Activated T-helper 2 cell treated with anti-CD3 and anti-CD28 coated beads, Interferon-gamma antibody, Interleukin-2, Interleukin-4, amounts not matched to agents 10 μg/mL and 5 μg/mL and 100 μg/mL, durations not matched to agents 14 hours and 24 hours and 36 hours (primary cell): ENCODE results near the gene STAMBP. TPM values are rescaled to one million over a fixed set of nuclear protein-coding genes. Genes with fewer than 3 reads are reported as not detected.

Experiments
- DNase-seq: peaks from one replicate; pipeline ENCODE4 v3.0.0; 2021; ENCODE audit warnings: low spot score
- H3K27ac Mint-ChIP-seq: one replicate; pipeline ENCODE4 v1.8.0; 2021; ENCODE audit warnings: mixed read lengths
- H3K27me3 Mint-ChIP-seq: one replicate; pipeline ENCODE4 v1.8.0; 2021; ENCODE audit warnings: low read depth, mixed read lengths
- H3K36me3 Mint-ChIP-seq: one replicate; pipeline ENCODE4 v1.8.0; 2021; ENCODE audit warnings: low read depth, mixed read lengths
- H3K4me1 Mint-ChIP-seq: one replicate; pipeline ENCODE4 v1.8.0; 2021; ENCODE audit warnings: low read depth, mixed read lengths
- H3K4me3 Mint-ChIP-seq: one replicate; pipeline ENCODE4 v1.8.0; 2021; ENCODE audit warnings: low read depth, mild to moderate bottlenecking, moderate library complexity, mixed read lengths
- H3K9me3 Mint-ChIP-seq: one replicate; pipeline ENCODE4 v1.8.0; 2021; ENCODE audit warnings: mixed read lengths
- intact Hi-C: fragments of 100-400 bp; cut with micrococcal nuclease; formaldehyde crosslinking; loops from one replicate; pipeline ENCODE4 v1.15.1; 2023
- total RNA-seq: library from RNA; stranded (reverse); gene quantifications from 2 replicates; pipeline ENCODE4 v1.2.3, GENCODE V29; 2022

The STAMBP gene
- total RNA-seq, 1 donor from 2014 or later = 54.3 TPM

GRCh38 chr2:73841912-73842738 lies 13.4 kb downstream of the STAMBP start:
- intact Hi-C loops = no loop called here
- Mint-ChIP-seq H3K27me3 (no peaks in the 10 kb centered on the region), H3K36me3 (peaks cover 46% of the 10 kb centered on the region), H3K9me3 (no peaks in the 10 kb centered on the region), H3K4me1 (peaks cover 16% of the 10 kb centered on the region), H3K4me3 (no peak overlapping the region), H3K27ac (no peak overlapping the region)
- DNase-seq = no peak

- DNase-seq = no peak
- intact Hi-C loops = no loop called here
- Mint-ChIP-seq H3K36me3 (peaks cover 51% of the 10 kb centered on the region), H3K4me3 (no peak overlapping the region), H3K27me3 (no peaks in the 10 kb centered on the region), H3K9me3 (no peaks in the 10 kb centered on the region), H3K27ac (no peak overlapping the region), H3K4me1 (peaks cover 16% of the 10 kb centered on the region)
Measured at GRCh38 chr2:73842739-73843019, 13.9 kb downstream of the STAMBP start.

- H3K4me3 Mint-ChIP-seq = no peak overlapping the region
- no peaks in the 10 kb centered on the region for H3K27me3 Mint-ChIP-seq
- intact Hi-C loops = no loop called here
- DNase-seq = no peak
- peaks cover 16% of the 10 kb centered on the region for H3K4me1 Mint-ChIP-seq
- no peaks in the 10 kb centered on the region for H3K9me3 Mint-ChIP-seq
- peaks cover 60% of the 10 kb centered on the region for H3K36me3 Mint-ChIP-seq
- H3K27ac Mint-ChIP-seq = no peak overlapping the region
Measured at GRCh38 chr2:73844087-73844486, 15.3 kb downstream of the STAMBP start.

- Mint-ChIP-seq H3K27ac (no peak overlapping the region), H3K4me3 (no peak overlapping the region), H3K27me3 (no peaks in the 10 kb centered on the region), H3K9me3 (no peaks in the 10 kb centered on the region), H3K36me3 (peaks cover 60% of the 10 kb centered on the region), H3K4me1 (peaks cover 6% of the 10 kb centered on the region)
- no peak for DNase-seq
- intact Hi-C loops = no loop called here
Measured at GRCh38 chr2:73850009-73850408, 21.2 kb downstream of the STAMBP start.

- H3K36me3 Mint-ChIP-seq = peaks cover 62% of the 10 kb centered on the region
- no peak overlapping the region for H3K4me3 Mint-ChIP-seq
- H3K27ac Mint-ChIP-seq = peak overlapping the region; percentile 2
- no peaks in the 10 kb centered on the region for H3K9me3 Mint-ChIP-seq
- intact Hi-C loops = no loop called here
- no peaks in the 10 kb centered on the region for H3K27me3 Mint-ChIP-seq
- no peak for DNase-seq
- peaks cover 13% of the 10 kb centered on the region for H3K4me1 Mint-ChIP-seq
Measured at GRCh38 chr2:73851274-73851673, 22.5 kb downstream of the STAMBP start.

- intact Hi-C loops = loop anchor here (1.0 kb wide), 1 partner anchor 21 kb away; no protein-coding TSS in a partner anchor
- H3K4me3 Mint-ChIP-seq = no peak overlapping the region
- no peak overlapping the region for H3K27ac Mint-ChIP-seq
- DNase-seq = no peak
- no peaks in the 10 kb centered on the region for H3K27me3 Mint-ChIP-seq
- H3K9me3 Mint-ChIP-seq = no peaks in the 10 kb centered on the region
- peaks cover 63% of the 10 kb centered on the region for H3K36me3 Mint-ChIP-seq
- H3K4me1 Mint-ChIP-seq = peaks cover 21% of the 10 kb centered on the region
Measured at GRCh38 chr2:73852020-73852419, 23.3 kb downstream of the STAMBP start.

- no peaks in the 10 kb centered on the region for H3K27me3 Mint-ChIP-seq
- intact Hi-C loops = no loop called here
- no peaks in the 10 kb centered on the region for H3K9me3 Mint-ChIP-seq
- peaks cover 48% of the 10 kb centered on the region for H3K4me1 Mint-ChIP-seq
- H3K36me3 Mint-ChIP-seq = peaks cover 60% of the 10 kb centered on the region
- peak overlapping the region; percentile 25 for H3K27ac Mint-ChIP-seq
- no peak for DNase-seq
- H3K4me3 Mint-ChIP-seq = no peak overlapping the region
Measured at GRCh38 chr2:73855526-73855925, 26.8 kb downstream of the STAMBP start.

GRCh38 chr2:73856214-73856613 lies 27.5 kb downstream of the STAMBP start:
- H3K4me1 Mint-ChIP-seq = peaks cover 49% of the 10 kb centered on the region
- peak overlapping the region; percentile 25 for H3K27ac Mint-ChIP-seq
- DNase-seq = no peak
- peaks cover 61% of the 10 kb centered on the region for H3K36me3 Mint-ChIP-seq
- no peaks in the 10 kb centered on the region for H3K9me3 Mint-ChIP-seq
- no peak overlapping the region for H3K4me3 Mint-ChIP-seq
- intact Hi-C loops = no loop called here
- H3K27me3 Mint-ChIP-seq = no peaks in the 10 kb centered on the region

- H3K4me3 Mint-ChIP-seq = no peak overlapping the region
- no peak for DNase-seq
- intact Hi-C loops = loop anchor here (1.0 kb wide), 2 partner anchors 26 to 29 kb away; no protein-coding TSS in a partner anchor
- no peaks in the 10 kb centered on the region for H3K9me3 Mint-ChIP-seq
- peak overlapping the region; percentile 57 for H3K27ac Mint-ChIP-seq
- peaks cover 82% of the 10 kb centered on the region for H3K36me3 Mint-ChIP-seq
- H3K27me3 Mint-ChIP-seq = no peaks in the 10 kb centered on the region
- peaks cover 47% of the 10 kb centered on the region for H3K4me1 Mint-ChIP-seq
Measured at GRCh38 chr2:73859721-73860586, 31.2 kb downstream of the STAMBP start.

GRCh38 chr2:73862987-73863386 lies 34.2 kb downstream of the STAMBP start:
- H3K4me1 Mint-ChIP-seq = peaks cover 23% of the 10 kb centered on the region
- intact Hi-C loops = no loop called here
- H3K4me3 Mint-ChIP-seq = no peak overlapping the region
- DNase-seq = no peak
- H3K36me3 Mint-ChIP-seq = peaks cover 75% of the 10 kb centered on the region
- no peaks in the 10 kb centered on the region for H3K9me3 Mint-ChIP-seq
- no peak overlapping the region for H3K27ac Mint-ChIP-seq
- H3K27me3 Mint-ChIP-seq = no peaks in the 10 kb centered on the region

GRCh38 chr2:73868204-73868978 lies 39.6 kb downstream of the STAMBP start:
- Mint-ChIP-seq H3K9me3 (no peaks in the 10 kb centered on the region), H3K27me3 (no peaks in the 10 kb centered on the region), H3K4me3 (no peak overlapping the region), H3K27ac (no peak overlapping the region), H3K4me1 (no peaks in the 10 kb centered on the region), H3K36me3 (peaks cover 51% of the 10 kb centered on the region)
- intact Hi-C loops = no loop called here
- DNase-seq = no peak

GRCh38 chr2:73870084-73870483 lies 41.3 kb downstream of the STAMBP start:
- H3K4me1 Mint-ChIP-seq = peaks cover 3% of the 10 kb centered on the region
- H3K36me3 Mint-ChIP-seq = peaks cover 37% of the 10 kb centered on the region
- intact Hi-C loops = no loop called here
- no peaks in the 10 kb centered on the region for H3K9me3 Mint-ChIP-seq
- H3K27me3 Mint-ChIP-seq = no peaks in the 10 kb centered on the region
- no peak overlapping the region for H3K4me3 Mint-ChIP-seq
- no peak for DNase-seq
- H3K27ac Mint-ChIP-seq = no peak overlapping the region
